ENCODE measurements around the gene SYTL3. TPM values are rescaled to one million over a fixed set of nuclear protein-coding genes. Genes with fewer than 3 reads are reported as not detected.

The SYTL3 gene
- total and polyA plus RNA-seq, 9 of the 15 experiments (the other 6 are each of a cell fraction or from before 2014, with no cell fraction given) = 0.04 to 0.46 (median 0.17) TPM; not detected in 1

GRCh38 chr6:158630938-158631616, 18.8 kb upstream of the SYTL3 start (continued):
- TF ChIP-seq FOSL1 (tag; conservative IDR thresholded peaks at IDR 0.05) (no peak), HBP1 (CRISPR knock-in tag; IDR thresholded peaks at IDR 0.05) (no peak), PHB (CRISPR knock-in tag; IDR thresholded peaks at IDR 0.05) (no peak), POLR2G (IDR thresholded peaks at IDR 0.05; ENCODE audit: low read depth, low read length) (0 out of 2 replicates have a peak, but pooled peaks have one; percentile 40), JUN (IDR thresholded peaks at IDR 0.05; ENCODE audit: borderline replicate concordance, low read depth, low read length) (no peak), JUN (CRISPR knock-in tag; IDR thresholded peaks at IDR 0.05; ENCODE audit: borderline replicate concordance) (no peak), GTF2F1 (IDR thresholded peaks at IDR 0.05; ENCODE audit: low read depth, low read length) (no peak), ZNF609 (CRISPR knock-in tag; IDR thresholded peaks at IDR 0.05; ENCODE audit: borderline replicate concordance) (no peak), SRSF1 (IDR thresholded peaks at IDR 0.05; ENCODE audit: low read depth, low read length) (no peak), ZFPM2 (CRISPR knock-in tag; IDR thresholded peaks at IDR 0.05) (no peak), ZNF699 (CRISPR knock-in tag; IDR thresholded peaks at IDR 0.05; ENCODE audit: insufficient replicate concordance) (no peak), PHF8 (IDR thresholded peaks at IDR 0.05; ENCODE audit: borderline replicate concordance, low read length) (no peak), ZNF707 (CRISPR knock-in tag; conservative IDR thresholded peaks at IDR 0.05) (no peak), PYGO2 (tag; IDR thresholded peaks at IDR 0.05) (no peak), FOXM1 (IDR thresholded peaks at IDR 0.05; ENCODE audit: low read depth) (no peak), FOXM1 (CRISPR knock-in tag; IDR thresholded peaks at IDR 0.05; ENCODE audit: low read depth) (no peak), ZNF592 (IDR thresholded peaks at IDR 0.05) (no peak), PTBP1 (IDR thresholded peaks at IDR 0.05; ENCODE audit: low read depth, low read length) (no peak)

All from K562 (cell line).